ENCODE results near the gene C16orf87. TPM values are rescaled to one million over a fixed set of nuclear protein-coding genes. Genes with fewer than 3 reads are reported as not detected.

The C16orf87 gene
- total RNA-seq, 4 donors from 2014 or later = 4.1 to 5.9 (median 5.3) TPM

DNA sequence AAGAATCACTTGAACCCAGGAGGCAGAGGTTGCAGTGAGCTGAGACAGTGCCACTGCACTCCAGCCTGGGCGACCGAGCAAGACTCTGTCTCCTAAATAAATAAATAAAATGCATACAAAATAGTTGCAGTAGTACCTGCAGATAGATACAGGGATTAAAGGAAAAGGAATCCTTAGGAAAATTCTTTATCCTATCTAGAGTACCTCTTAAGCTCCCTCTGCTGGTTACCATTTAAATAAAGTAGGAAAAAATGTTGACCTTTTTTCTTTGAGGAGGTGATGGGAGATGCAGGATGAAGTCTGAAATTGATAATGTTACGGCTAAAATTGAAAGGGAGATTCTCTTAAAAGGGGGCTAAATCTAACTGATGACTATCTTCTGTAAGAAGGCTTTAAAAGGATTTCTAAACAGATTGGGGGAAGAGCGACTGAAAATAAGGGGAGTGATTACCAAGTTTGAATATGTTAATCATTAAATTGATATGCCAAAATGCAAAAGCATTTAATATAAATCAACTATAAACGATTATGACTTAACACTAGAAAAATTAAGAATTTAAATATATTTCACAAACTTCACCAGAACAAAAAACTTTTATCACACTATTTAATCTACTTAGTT lies 29.4 kb downstream of the C16orf87 start:
- Histone ChIP-seq H3K27me3 (no peaks in the 10 kb centered on the region), H3K4me3 (no peak overlapping the region), H3K36me3 (peaks cover 0 to 9% (median 0%) of the 10 kb centered on the region in 3 donors), H3K9me3 (peaks cover 0 to 9% (median under 1%) of the 10 kb centered on the region in 4 donors), H3K27ac (no peak overlapping the region), H3K4me1 (no peaks in the 10 kb centered on the region)
- WGBS, 2 donors = 79 to 84% methylated on average over 5 of the region's 5 CpGs
- DNase-seq (ENCODE audit: low spot score in 2 of 2) = no peak
- TF ChIP-seq EP300 (IDR thresholded peaks at IDR 0.05) = no peak
- TF ChIP-seq, protein P1, sequence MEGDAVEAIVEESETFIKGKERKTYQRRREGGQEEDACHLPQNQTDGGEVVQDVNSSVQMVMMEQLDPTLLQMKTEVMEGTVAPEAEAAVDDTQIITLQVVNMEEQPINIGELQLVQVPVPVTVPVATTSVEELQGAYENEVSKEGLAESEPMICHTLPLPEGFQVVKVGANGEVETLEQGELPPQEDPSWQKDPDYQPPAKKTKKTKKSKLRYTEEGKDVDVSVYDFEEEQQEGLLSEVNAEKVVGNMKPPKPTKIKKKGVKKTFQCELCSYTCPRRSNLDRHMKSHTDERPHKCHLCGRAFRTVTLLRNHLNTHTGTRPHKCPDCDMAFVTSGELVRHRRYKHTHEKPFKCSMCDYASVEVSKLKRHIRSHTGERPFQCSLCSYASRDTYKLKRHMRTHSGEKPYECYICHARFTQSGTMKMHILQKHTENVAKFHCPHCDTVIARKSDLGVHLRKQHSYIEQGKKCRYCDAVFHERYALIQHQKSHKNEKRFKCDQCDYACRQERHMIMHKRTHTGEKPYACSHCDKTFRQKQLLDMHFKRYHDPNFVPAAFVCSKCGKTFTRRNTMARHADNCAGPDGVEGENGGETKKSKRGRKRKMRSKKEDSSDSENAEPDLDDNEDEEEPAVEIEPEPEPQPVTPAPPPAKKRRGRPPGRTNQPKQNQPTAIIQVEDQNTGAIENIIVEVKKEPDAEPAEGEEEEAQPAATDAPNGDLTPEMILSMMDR (IDR thresholded peaks at IDR 0.05) = peak in 2 of 5 experiments; percentile 10 to 27
- TF ChIP-seq POLR2A (IDR thresholded peaks at IDR 0.05) = no peak

DNA sequence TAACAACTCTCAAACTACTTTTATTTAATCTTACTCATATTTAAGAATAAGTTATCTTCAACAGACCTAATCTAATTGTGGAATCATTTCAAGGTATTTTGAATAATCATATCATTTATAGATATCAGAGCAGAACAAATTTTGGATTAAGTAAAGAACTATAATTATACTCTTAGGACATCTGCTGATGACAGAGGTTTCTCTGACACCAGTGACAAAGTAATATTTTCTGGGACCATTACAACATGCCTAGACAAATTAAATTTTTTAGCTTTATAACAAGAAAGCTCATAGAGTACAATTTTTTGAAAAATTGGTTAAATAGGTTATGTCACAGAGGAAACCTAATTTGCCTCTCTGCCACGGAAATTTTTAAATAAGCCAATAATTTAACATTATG lies 30.5 kb downstream of the C16orf87 start:
- Histone ChIP-seq H3K27ac (no peak overlapping the region), H3K9me3 (peaks cover 0 to 15% (median 2%) of the 10 kb centered on the region in 4 donors), H3K27me3 (no peaks in the 10 kb centered on the region), H3K4me3 (no peak overlapping the region), H3K36me3 (peaks cover 0 to 17% (median 0%) of the 10 kb centered on the region in 3 donors), H3K4me1 (no peaks in the 10 kb centered on the region)
- no peak for DNase-seq (ENCODE audit: low spot score in 2 of 2)
- TF ChIP-seq EP300 (IDR thresholded peaks at IDR 0.05) = no peak
- TF ChIP-seq POLR2A (IDR thresholded peaks at IDR 0.05) = no peak
- TF ChIP-seq, protein P1 (IDR thresholded peaks at IDR 0.05) = no peak
- WGBS, 2 donors = 93 to 94% methylated on average over 1 of the region's 1 CpG

DNA sequence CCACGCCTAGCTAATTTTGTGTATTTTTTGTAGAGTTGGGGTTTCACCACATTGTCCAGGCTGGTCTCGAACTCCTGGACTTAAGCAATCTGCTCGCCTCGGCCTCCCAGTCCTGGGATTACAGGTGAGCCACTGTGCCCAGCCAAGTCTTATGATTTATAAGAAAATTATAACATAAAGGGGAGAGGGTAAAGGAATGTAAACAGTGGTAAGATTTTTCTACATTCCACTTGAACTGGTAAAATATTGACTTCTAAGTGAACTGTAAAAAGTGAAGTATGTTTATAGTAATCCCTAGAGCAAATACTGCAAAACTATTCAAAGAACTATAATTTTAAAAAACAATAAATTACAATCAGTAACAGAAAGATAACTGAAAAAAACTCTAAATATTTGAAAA lies 33.5 kb downstream of the C16orf87 start:
- H3K36me3 ChIP-seq = peaks cover 0 to 17% (median 0%) of the 10 kb centered on the region in 3 donors
- TF ChIP-seq POLR2A (IDR thresholded peaks at IDR 0.05) (no peak), EP300 (IDR thresholded peaks at IDR 0.05) (no peak)
- TF ChIP-seq, protein P1 (IDR thresholded peaks at IDR 0.05) = no peak
- DNase-seq (ENCODE audit: low spot score in 2 of 2) = no peak
- no peak overlapping the region for H3K4me3 ChIP-seq
- H3K27ac ChIP-seq = no peak overlapping the region
- H3K9me3 ChIP-seq = peaks cover 0 to 35% (median 7%) of the 10 kb centered on the region in 4 donors
- 94 to 98% methylated on average over 4 of the region's 4 CpGs for WGBS, 2 donors
- no peaks in the 10 kb centered on the region for H3K4me1 ChIP-seq
- H3K27me3 ChIP-seq = no peaks in the 10 kb centered on the region

DNA sequence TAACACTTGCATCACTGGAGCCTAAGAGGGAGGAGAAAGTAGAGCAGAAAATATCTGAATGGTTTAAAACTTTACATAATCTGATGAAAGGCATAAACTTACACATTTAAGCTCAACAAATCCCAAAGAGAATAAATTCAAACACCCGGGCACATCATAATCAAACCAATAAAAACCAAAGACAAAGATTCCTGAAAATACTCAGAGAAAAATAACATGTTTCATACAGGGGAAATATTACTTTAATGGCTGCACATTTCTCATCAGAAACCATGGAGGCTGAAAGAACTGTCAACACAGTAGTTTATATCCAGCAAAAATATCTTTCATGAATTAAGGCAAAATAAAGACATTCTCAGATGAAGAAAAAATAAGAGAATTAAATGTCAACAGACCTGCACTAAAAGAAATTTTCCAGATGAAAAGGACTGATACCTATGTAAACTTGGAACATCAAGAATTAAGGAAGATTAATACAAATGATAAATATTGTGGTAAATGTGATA lies 34.2 kb downstream of the C16orf87 start:
- TF ChIP-seq POLR2A (IDR thresholded peaks at IDR 0.05) = no peak
- TF ChIP-seq, protein P1 (IDR thresholded peaks at IDR 0.05) = no peak
- TF ChIP-seq EP300 (IDR thresholded peaks at IDR 0.05) = no peak
- Histone ChIP-seq H3K9me3 (peaks cover 0 to 35% (median 7%) of the 10 kb centered on the region in 4 donors), H3K36me3 (peaks cover 0 to 17% (median 0%) of the 10 kb centered on the region in 3 donors), H3K27me3 (no peaks in the 10 kb centered on the region), H3K4me3 (no peak overlapping the region), H3K27ac (no peak overlapping the region), H3K4me1 (no peaks in the 10 kb centered on the region)
- no peak for DNase-seq (ENCODE audit: low spot score in 2 of 2)
- WGBS, 2 donors = 94 to 96% methylated on average over 1 of the region's 1 CpG

DNA sequence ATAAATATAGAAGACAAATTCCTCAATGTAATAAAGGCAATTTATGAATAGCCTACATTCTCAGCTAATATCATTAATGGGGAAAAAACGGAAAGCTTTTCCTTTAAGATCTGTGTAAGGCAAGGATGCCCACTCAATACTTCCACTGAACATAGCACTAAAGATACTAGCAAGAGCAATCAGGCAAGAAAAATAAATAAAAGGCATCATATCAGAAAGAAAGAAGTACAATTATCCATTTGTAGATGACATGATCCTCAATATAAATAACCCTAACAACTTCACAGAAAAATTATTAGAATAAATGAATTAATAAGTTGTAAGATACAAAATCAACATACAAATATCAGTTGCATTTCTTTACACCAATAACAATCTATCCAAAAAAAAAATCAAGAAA lies 37.1 kb downstream of the C16orf87 start:
- H3K4me3 ChIP-seq = no peak overlapping the region
- DNase-seq (ENCODE audit: low spot score in 2 of 2) = no peak
- TF ChIP-seq POLR2A (IDR thresholded peaks at IDR 0.05) (no peak), EP300 (IDR thresholded peaks at IDR 0.05) (no peak)
- TF ChIP-seq, protein P1 (IDR thresholded peaks at IDR 0.05) = no peak
- H3K36me3 ChIP-seq = peaks cover 0 to 17% (median 0%) of the 10 kb centered on the region in 3 donors
- H3K9me3 ChIP-seq = peaks cover 0 to 35% (median 7%) of the 10 kb centered on the region in 4 donors
- 96 to 100% methylated on average over 1 of the region's 1 CpG for WGBS, 2 donors
- no peak overlapping the region for H3K27ac ChIP-seq
- H3K4me1 ChIP-seq = peaks cover 0 to 9% (median 3%) of the 10 kb centered on the region in 4 donors
- H3K27me3 ChIP-seq = no peaks in the 10 kb centered on the region

Data from tibial nerve (tissue), 4 donors.